ENCODE measurements around the gene C13orf46. TPM values are rescaled to one million over a fixed set of nuclear protein-coding genes. Genes with fewer than 3 reads are reported as not detected.

C13orf46 gene
- polyA plus RNA-seq, 1 donor (not counting 4 experiments of a cell fraction or from before 2014, with no cell fraction given), result not detected

GRCh38 chr13:114022309-114022669 is 48.4 kb upstream of the C13orf46 start:
- Histone ChIP-seq H4K20me1 (ENCODE audit: control insufficient read depth, extremely low read depth, insufficient read depth, low read length) (peaks cover 3% of the 10 kb centered on the region), H3K9me3 (ENCODE audit: control insufficient read depth, low read depth, low read length) (no peaks in the 10 kb centered on the region), H2AFZ (ENCODE audit: control insufficient read depth, low read length) (no peak overlapping the region), H3K36me3 (ENCODE audit: control insufficient read depth in 2 of 2, extremely low read depth in 1 of 2, insufficient read depth in 2 of 2, low read length in 2 of 2) (peaks cover 0 to 1% of the 10 kb centered on the region in 2 experiments), H3K4me2 (ENCODE audit: control insufficient read depth, extremely low read depth, insufficient read depth, low read depth, low read length) (no peak overlapping the region), H3K9ac (ENCODE audit: control insufficient read depth, extremely low read depth, insufficient read depth, low read length) (no peak overlapping the region), H3K4me3 (ENCODE audit: control insufficient read depth in 2 of 3, extremely low read depth in 1 of 3, insufficient read depth in 2 of 3, low read depth in 1 of 3, low read length in 3 of 3) (no peak overlapping the region), H3K9me1 (ENCODE audit: control insufficient read depth, extremely low read depth, insufficient read depth, low read length) (no peaks in the 10 kb centered on the region), H3K4me1 (ENCODE audit: control insufficient read depth, extremely low read depth, insufficient read depth, low read length) (no peaks in the 10 kb centered on the region), H3K27ac (ENCODE audit: control insufficient read depth, insufficient read depth, low read length) (no peak overlapping the region), H3K27me3 (ENCODE audit: control insufficient read depth, extremely low read depth, insufficient read depth, low read length) (no peaks in the 10 kb centered on the region), H3K79me2 (ENCODE audit: control insufficient read depth, insufficient read depth, low read length) (no peaks in the 10 kb centered on the region)
- dilution Hi-C loops (cut with MboI; ENCODE audit: extremely low pct_ligation_motif_present, low sequenced_read_pairs), result no loop called here
- DNase-seq (ENCODE audit: low read depth, low spot score) (no peak), FAIRE-seq (no peak)
- TF ChIP-seq EZH2 (IDR thresholded peaks at IDR 0.05; ENCODE audit: low read length), result no peak

GRCh38 chr13:114021464-114022308 is 47.8 kb upstream of the C13orf46 start:
- Histone ChIP-seq H2AFZ (ENCODE audit: control insufficient read depth, low read length) (no peak overlapping the region), H3K36me3 (ENCODE audit: control insufficient read depth in 2 of 2, extremely low read depth in 1 of 2, insufficient read depth in 2 of 2, low read length in 2 of 2) (peaks cover 0 to 1% of the 10 kb centered on the region in 2 experiments), H3K4me1 (ENCODE audit: control insufficient read depth, extremely low read depth, insufficient read depth, low read length) (no peaks in the 10 kb centered on the region), H3K9me1 (ENCODE audit: control insufficient read depth, extremely low read depth, insufficient read depth, low read length) (no peaks in the 10 kb centered on the region), H4K20me1 (ENCODE audit: control insufficient read depth, extremely low read depth, insufficient read depth, low read length) (peaks cover 3% of the 10 kb centered on the region), H3K9me3 (ENCODE audit: control insufficient read depth, low read depth, low read length) (no peaks in the 10 kb centered on the region), H3K4me3 (ENCODE audit: control insufficient read depth in 2 of 3, extremely low read depth in 1 of 3, insufficient read depth in 2 of 3, low read depth in 1 of 3, low read length in 3 of 3) (no peak overlapping the region), H3K27me3 (ENCODE audit: control insufficient read depth, extremely low read depth, insufficient read depth, low read length) (no peaks in the 10 kb centered on the region), H3K9ac (ENCODE audit: control insufficient read depth, extremely low read depth, insufficient read depth, low read length) (no peak overlapping the region), H3K4me2 (ENCODE audit: control insufficient read depth, extremely low read depth, insufficient read depth, low read depth, low read length) (no peak overlapping the region), H3K79me2 (ENCODE audit: control insufficient read depth, insufficient read depth, low read length) (no peaks in the 10 kb centered on the region), H3K27ac (ENCODE audit: control insufficient read depth, insufficient read depth, low read length) (no peak overlapping the region)
- FAIRE-seq (no peak), DNase-seq (ENCODE audit: low read depth, low spot score) (no peak)
- dilution Hi-C loops (cut with MboI; ENCODE audit: extremely low pct_ligation_motif_present, low sequenced_read_pairs), result no loop called here
- TF ChIP-seq CTCF (optimal IDR thresholded peaks at IDR 0.05 in 1 of 3, IDR thresholded peaks at IDR 0.05 in 1 of 3, conservative IDR thresholded peaks at IDR 0.05 in 1 of 3; ENCODE audit: extremely low read depth in 1 of 3, insufficient read depth in 2 of 3, low read length in 3 of 3) (no peak), EZH2 (IDR thresholded peaks at IDR 0.05; ENCODE audit: low read length) (no peak)
